ENCODE data around the gene TMC8.

- TF ChIP-seq, protein P1, sequence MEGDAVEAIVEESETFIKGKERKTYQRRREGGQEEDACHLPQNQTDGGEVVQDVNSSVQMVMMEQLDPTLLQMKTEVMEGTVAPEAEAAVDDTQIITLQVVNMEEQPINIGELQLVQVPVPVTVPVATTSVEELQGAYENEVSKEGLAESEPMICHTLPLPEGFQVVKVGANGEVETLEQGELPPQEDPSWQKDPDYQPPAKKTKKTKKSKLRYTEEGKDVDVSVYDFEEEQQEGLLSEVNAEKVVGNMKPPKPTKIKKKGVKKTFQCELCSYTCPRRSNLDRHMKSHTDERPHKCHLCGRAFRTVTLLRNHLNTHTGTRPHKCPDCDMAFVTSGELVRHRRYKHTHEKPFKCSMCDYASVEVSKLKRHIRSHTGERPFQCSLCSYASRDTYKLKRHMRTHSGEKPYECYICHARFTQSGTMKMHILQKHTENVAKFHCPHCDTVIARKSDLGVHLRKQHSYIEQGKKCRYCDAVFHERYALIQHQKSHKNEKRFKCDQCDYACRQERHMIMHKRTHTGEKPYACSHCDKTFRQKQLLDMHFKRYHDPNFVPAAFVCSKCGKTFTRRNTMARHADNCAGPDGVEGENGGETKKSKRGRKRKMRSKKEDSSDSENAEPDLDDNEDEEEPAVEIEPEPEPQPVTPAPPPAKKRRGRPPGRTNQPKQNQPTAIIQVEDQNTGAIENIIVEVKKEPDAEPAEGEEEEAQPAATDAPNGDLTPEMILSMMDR (IDR thresholded peaks at IDR 0.05; ENCODE audit: low read length), result no peak
- no peak for TF ChIP-seq EZH2 (IDR thresholded peaks at IDR 0.05; ENCODE audit: borderline replicate concordance, low read length)
Observed at GRCh38 chr17:78103311-78103710, 27.3 kb upstream of the TMC8 start.

All from OCI-LY1 (cell line).